Measurements from ENCODE around the gene ALDH1B1. TPM values are rescaled to one million over a fixed set of nuclear protein-coding genes. Genes with fewer than 3 reads are reported as not detected.

Gene ALDH1B1
- total and polyA plus RNA-seq, 2 of the 13 experiments (the other 11 are each of a cell fraction or from before 2014, with no cell fraction given), result 45.1 to 125 TPM

GRCh38 chr9:38386319-38386895 is 6.1 kb upstream of the ALDH1B1 start (continued):
- TF ChIP-seq ZNF407 (CRISPR knock-in tag; IDR thresholded peaks at IDR 0.05; ENCODE audit: not compliant biosample characterization) (no peak), PHF20 (CRISPR knock-in tag; IDR thresholded peaks at IDR 0.05) (no peak), ATRX (CRISPR knock-in tag; IDR thresholded peaks at IDR 0.05; ENCODE audit: borderline replicate concordance) (no peak), ZNF512 (CRISPR knock-in tag; IDR thresholded peaks at IDR 0.05) (no peak), ZBTB14 (CRISPR knock-in tag; IDR thresholded peaks at IDR 0.05) (no peak), ZFAT (CRISPR knock-in tag; conservative IDR thresholded peaks at IDR 0.05) (no peak), NFATC3 (CRISPR knock-in tag; IDR thresholded peaks at IDR 0.05) (no peak), ZNF484 (CRISPR knock-in tag; IDR thresholded peaks at IDR 0.05; ENCODE audit: borderline replicate concordance, low read depth) (no peak), SMC3 (IDR thresholded peaks at IDR 0.05; ENCODE audit: low read length) (no peak), ZNF44 (CRISPR knock-in tag; IDR thresholded peaks at IDR 0.05) (no peak), CBX1 (IDR thresholded peaks at IDR 0.05; ENCODE audit: low read depth) (no peak), ZNF577 (CRISPR knock-in tag; IDR thresholded peaks at IDR 0.05; ENCODE audit: borderline replicate concordance, low read depth) (no peak), HNF1A (IDR thresholded peaks at IDR 0.05; ENCODE audit: low read depth) (peak; percentile 78), HNF1A (CRISPR knock-in tag; IDR thresholded peaks at IDR 0.05; ENCODE audit: borderline replicate concordance) (peak; percentile 91), BRD4 (CRISPR knock-in tag; IDR thresholded peaks at IDR 0.05) (no peak)

All from HepG2 (cell line).